GM19239 (cell line): ENCODE data around the gene PAEP.

Experiments used
- DNase-seq: peaks from one replicate; pipeline ENCODE4 v3.0.0; 2011; ENCODE audit warnings: low spot score; ENCODE audit not compliant: insufficient read length
- FAIRE-seq: peaks from 2 replicates; lab custom pipeline; 2011; peaks lifted over from hg19 to GRCh38; lab: Jason Lieb, UNC

The PAEP gene

GRCh38 chr9:135589596-135590485 lies 28.3 kb downstream of the PAEP start:
- DNase-seq (no peak), FAIRE-seq (no peak)

DNA sequence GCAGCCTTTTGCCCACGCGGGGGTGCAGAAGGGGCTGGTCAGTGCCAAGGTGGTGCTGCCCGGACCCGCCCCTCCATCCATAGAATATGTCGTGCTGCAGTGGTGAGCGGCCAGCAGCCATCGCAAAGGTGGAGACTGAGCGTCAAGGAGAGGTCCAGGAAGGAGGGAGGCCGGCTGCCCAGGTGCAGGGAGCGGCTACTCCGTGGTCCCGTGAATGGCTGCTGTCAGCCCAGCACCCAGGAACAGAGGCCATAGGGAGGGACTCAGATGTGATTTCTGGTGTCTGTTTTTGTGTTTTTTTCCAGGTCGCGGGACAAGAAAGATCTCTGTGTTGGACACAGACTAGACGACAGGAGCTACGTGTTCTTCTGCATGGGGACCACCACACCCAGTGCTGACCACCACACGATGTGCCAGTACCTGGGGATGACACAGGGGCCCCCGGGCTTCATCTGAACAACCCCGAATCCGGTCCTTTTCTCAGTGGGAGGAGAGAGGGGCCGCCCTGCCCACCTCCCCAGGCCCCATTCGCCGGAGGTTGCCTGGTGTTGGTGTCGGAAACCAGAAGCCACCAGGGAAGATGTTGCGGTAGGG lies 29.0 kb downstream of the PAEP start:
- FAIRE-seq (no peak), DNase-seq (no peak)

GRCh38 chr9:135591506-135592330 lies 30.2 kb downstream of the PAEP start:
- DNase-seq, result no peak
- no peak for FAIRE-seq

DNA sequence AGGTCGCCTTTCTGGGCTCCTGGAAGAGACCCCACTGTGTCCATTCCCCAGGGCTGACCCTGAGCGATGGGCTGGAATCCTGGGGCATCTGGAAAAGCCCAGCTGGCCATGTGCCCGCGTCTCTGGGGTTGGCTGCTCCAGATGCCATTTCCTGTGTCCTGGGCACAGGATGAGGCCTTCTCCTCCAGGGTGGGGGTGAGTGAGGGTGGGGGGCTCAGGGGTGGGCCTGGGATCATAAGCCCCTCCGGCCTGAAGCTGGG lies 30.7 kb downstream of the PAEP start:
- DNase-seq, result no peak
- no peak for FAIRE-seq

DNA sequence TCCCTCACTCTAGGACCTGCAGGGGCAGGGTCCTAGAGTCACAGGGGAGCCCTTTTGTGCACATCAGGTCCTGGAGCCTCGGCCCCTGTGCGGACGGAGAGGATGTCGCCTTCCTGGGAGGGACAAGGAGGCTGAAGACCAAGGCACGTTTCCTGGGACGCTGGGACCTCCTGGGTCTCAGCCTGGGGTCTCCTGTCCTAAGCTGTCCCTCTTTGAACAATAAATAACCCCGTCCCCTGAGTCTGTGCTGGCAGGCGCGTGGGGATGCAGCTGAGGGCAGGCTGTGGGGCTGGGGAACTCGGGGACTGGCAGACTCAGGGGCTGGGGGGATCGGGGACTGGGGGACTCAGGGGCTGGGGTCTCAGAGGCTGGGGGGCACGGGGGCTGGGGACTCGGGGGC lies 31.1 kb downstream of the PAEP start:
- no peak for FAIRE-seq
- DNase-seq, result no peak

- DNase-seq (no peak), FAIRE-seq (no peak)
Observed at GRCh38 chr9:135596211-135596610, 34.7 kb downstream of the PAEP start.

- DNase-seq, result no peak
- FAIRE-seq, result no peak
Observed at GRCh38 chr9:135600296-135600817, 38.8 kb downstream of the PAEP start.

- no peak for DNase-seq
- FAIRE-seq, result no peak
Observed at GRCh38 chr9:135601988-135602387, 40.4 kb downstream of the PAEP start.

DNA sequence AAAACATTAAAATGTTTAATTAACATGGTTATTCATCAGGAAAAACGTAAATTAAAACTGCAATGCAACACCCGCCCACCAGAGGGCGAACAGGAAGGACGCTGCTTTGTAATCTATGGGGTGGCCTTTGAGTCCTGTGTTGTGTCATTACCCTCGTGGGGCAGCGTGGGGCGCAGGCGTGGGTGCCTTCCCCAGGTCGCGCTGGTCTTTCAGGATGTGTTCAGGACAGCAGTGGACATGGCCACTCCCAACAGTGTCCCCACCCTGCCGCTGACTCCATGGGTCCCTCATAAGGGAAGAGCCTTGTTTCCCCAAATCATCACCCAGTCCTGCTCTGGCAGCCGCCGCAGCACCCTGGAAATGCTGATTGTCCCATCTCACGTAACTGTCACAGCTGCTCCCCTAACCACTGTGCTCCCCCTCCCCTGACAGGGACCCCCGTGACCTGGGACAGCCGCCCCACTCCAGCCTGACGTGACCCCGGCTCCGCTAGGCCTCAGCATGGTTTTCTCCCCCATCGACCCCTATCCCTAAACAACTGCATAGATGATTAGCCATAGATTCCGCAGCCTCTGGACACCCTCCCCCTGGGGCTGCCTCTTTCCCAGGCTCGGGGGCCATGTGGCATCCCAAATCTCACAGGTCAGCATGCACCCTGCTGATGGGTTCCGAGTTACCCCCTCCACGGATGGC lies 41.4 kb downstream of the PAEP start:
- FAIRE-seq (peak; percentile 58), DNase-seq (peak; percentile 54)

- FAIRE-seq (no peak), DNase-seq (no peak)
Observed at GRCh38 chr9:135604437-135605237, 43.1 kb downstream of the PAEP start.

DNA sequence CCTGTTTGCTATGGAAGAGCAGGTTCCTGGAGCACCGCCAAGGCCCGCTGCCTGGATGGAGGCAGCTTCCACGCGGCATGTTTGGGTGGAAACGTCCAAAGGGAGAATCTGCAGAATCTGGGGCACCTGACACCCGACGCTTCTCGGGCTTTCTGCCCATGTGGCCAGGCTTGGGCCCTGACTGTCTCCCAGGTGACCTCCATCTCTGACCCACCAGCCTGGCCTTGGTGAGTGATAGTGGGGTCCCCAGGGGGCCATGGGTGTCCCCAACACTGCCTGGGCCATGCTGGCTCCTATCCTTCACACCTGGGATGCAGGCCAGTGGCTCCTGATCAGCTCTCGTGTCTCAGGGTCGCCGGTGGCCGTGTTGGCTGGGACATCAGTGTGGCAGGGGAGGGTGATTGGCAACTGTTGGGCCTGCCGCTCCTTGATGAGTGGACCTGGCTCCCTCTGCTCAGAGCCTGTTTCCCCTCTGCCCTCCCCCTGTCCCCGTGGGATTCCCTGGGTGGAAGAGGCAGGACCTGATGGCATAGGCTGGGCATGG lies 43.8 kb downstream of the PAEP start:
- FAIRE-seq (no peak), DNase-seq (no peak)

DNA sequence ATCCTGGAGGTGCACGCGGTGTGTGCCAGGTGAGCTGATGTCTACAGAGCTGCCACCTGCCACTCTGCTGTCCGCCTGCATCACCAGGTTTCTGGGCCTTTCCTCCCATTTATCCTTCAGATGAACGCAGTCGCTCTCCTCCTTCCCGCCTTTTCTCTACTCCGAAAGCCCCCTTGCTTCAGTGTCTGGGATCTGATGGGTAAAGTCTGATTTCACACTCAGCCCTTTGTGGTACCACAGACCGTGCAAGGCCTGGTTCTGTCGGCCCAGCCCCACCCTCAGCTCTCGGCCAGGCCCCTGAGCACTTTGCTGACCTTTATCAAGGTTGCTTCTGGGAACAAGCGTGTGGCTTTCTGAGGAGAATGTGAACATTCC lies 45.3 kb downstream of the PAEP start:
- DNase-seq (no peak), FAIRE-seq (no peak)

DNA sequence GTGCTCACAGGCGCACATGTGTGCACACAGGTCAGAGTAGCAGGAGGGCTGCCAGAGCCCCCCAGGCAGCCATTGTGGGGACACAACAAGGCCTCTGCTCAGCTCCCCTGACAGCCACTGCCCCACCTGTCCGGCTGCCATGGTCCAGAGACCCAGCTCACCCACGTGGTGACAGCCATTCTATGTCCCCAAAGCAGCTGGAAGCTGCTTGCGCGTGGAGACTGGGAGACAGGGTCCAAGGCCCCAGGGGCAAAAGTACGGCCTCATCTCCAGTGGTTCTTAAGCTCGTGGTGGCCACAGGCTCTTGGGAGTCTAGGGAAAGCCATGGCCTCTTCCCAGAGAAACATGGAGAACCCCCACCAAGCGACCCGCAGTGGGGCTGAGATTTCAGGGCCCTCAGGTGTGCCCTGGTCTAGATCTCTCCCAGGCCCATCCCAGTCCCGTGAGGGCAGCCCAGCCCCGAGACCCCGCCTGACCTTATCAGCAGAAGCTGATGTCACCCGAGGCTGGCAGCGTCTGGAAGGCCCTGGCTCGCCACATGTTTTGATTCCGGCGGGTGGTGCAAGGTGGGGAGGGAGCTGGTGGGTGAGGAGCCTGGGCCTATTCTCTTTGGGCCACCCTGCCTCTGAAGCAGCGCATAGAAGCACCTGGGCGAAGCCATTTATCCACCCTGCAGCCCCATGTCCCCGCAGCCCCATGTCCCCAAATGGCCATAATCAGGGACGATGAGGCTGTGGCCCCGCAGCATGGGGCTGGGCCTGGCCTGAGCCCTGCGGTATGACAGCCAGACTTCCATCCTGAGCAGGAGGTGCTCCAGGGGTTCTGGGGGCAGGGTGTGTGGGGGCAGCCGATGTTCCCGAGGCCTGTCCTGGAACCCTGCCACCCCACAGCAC lies 46.1 kb downstream of the PAEP start:
- no peak for DNase-seq
- no peak for FAIRE-seq

DNA sequence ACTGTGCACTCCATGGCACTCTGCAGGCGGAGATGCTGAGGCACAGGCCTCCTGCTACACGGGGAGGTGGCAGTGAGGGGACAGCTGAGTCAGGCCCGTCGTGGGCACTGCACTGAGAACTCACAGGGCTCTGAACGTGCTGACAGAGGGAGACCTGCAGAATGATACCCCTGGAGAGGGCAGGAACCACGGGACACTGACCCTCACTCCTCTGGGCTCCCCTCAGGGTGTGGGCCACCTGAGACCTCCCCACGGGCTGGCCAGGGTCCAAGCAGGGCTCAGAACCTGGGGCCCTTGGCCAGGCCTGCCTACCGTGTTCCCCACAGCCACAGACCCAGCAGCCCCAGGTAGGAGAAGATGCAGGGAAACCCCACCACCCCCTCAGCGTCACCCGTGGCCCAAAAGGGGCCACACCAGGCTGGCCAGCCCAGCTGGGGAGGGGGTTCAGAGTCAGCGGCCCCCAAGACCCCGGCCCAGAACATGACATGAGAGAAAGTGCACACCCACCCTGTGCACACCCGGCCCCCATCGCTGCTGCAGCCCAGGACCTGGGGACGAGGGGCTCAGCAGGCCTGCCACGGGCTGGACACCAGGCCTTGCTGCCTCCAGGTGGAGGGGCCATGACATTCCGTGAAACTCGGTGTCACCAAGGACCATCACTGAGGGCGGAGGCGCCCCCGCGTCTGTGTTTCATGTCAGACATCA lies 46.9 kb downstream of the PAEP start:
- DNase-seq, result no peak
- no peak for FAIRE-seq

DNA sequence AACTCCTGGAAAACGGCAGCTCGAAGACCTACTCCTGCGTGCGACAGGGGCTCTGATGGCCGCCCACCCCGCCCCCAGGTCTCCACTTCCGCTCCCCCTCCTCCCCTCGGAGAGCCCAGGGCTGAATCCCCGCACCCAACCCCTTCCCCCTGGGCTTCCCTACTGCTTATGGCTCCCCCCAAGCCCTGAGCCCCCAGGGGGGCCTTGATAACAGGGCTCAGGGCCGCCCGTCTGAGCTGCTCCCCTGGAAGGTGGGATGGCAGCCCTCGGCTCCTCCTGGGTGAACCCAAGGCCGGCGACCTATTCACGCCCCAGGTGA lies 47.4 kb downstream of the PAEP start:
- DNase-seq, result no peak
- FAIRE-seq, result no peak

GRCh38 chr9:135609366-135609955 lies 47.9 kb downstream of the PAEP start:
- DNase-seq (no peak), FAIRE-seq (no peak)

- DNase-seq (no peak), FAIRE-seq (no peak)
Observed at GRCh38 chr9:135610290-135611141, 49.0 kb downstream of the PAEP start.
